GM06990 (cell line): ENCODE data around the gene BCL6B.
"Not testable (repeated sequence)": the region's sequence is repeated elsewhere in the genome, so short reads cannot be mapped to it uniquely, and the experiment has no call there.

Experiments used
- DNase-seq: peaks from one replicate; pipeline ENCODE4 v3.0.0-alpha.2; 2011; ENCODE audit not compliant: insufficient read length; ENCODE audit errors: extremely low read depth
- H3K27me3 ChIP-seq: replicated peaks from 2 replicates; pipeline ENCODE4 v1.6.0; 2011; ENCODE audit warnings: low read length; ENCODE audit not compliant: control insufficient read depth, insufficient read depth
- H3K36me3 ChIP-seq: 2 replicates; pipeline ENCODE4 v1.5.1; 2011; ENCODE audit warnings: low read length; ENCODE audit not compliant: control insufficient read depth, insufficient read depth
- H3K4me3 ChIP-seq: replicated peaks from 2 replicates; pipeline ENCODE4 v1.5.1; 2011; ENCODE audit warnings: low read depth, mild to moderate bottlenecking, control low read depth, low read length
- CTCF ChIP-seq: IDR thresholded peaks from 2 replicates; pipeline ENCODE4 v1.5.1; 2011; ENCODE audit warnings: low read length, control low read depth, mild to moderate bottlenecking, inconsistent platforms; ENCODE audit not compliant: insufficient read depth, poor library complexity, severe bottlenecking

BCL6B gene, protein sequence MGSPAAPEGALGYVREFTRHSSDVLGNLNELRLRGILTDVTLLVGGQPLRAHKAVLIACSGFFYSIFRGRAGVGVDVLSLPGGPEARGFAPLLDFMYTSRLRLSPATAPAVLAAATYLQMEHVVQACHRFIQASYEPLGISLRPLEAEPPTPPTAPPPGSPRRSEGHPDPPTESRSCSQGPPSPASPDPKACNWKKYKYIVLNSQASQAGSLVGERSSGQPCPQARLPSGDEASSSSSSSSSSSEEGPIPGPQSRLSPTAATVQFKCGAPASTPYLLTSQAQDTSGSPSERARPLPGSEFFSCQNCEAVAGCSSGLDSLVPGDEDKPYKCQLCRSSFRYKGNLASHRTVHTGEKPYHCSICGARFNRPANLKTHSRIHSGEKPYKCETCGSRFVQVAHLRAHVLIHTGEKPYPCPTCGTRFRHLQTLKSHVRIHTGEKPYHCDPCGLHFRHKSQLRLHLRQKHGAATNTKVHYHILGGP

DNA sequence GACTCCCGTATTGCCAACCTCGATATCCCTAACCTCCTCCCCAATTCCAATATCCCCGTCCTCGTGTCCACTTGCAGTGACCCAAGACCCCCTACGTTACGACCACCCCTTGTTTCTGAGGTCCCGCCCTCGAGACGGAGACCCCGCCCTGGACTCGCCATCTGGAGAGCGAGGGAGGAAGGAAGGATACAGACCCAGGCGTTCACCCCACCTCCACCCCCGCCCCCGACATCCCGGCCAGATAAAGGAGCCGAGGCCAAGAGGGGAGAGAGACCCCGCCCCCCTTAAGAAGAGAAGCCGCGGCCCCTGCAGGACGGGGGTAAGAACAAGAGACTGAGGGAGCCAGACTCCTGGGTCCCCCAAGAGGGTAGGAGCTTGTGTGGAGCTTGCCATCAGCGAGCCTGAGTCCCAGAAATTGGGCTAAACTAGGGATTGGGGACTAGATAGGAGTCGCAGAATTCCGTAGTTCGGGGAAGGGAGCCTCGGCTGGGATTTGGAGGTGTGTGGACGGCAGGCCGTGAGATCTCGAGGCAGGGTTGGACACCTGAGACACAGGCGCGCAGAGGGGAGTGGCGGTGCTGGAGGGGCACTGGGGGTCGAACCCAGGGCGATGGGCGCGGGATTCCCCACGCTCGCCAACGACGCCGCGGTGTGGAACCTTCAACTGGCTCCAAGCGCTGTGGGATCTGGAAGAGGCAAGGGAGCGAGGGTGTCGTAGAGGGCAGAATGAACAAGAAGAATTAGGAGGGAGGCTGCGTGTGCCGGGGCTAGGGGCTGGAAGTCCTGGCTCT, at the start of gene BCL6B:
Gene BCL6B, plus strand, starts transcription at position 270 of the 791 bp plus-strand sequence. CDS start 622 bp downstream, outside the sequence.
- Histone ChIP-seq H3K36me3 (no peaks in the 10 kb centered on the region), H3K4me3 (peak within 1 kb of the TSS; percentile 57), H3K27me3 (no peaks in the 10 kb centered on the region)
- TF ChIP-seq CTCF: no peak
- DNase-seq: no peak

DNA sequence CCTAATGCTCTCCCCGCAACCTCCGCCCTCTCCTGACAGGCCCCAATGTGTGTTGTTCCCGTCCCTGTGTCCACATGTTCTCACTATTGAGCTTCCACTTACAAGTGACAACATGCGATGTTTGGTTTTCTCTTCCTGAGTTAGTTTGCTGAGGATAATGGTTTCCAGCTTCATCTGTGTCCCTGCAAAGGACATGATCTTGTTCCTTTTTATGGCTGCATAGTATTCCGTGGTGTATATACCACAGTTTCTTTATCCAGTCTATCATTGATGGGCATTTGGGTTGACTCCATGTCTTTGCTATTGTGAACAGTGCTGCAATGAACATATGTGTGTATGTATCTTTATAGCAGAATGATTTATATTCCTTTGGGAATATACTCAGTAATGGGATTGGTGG, 43.4 kb upstream of the BCL6B start:
- not testable (repeated sequence) for H3K36me3 ChIP-seq, DNase-seq, H3K27me3 ChIP-seq, H3K4me3 ChIP-seq

DNA sequence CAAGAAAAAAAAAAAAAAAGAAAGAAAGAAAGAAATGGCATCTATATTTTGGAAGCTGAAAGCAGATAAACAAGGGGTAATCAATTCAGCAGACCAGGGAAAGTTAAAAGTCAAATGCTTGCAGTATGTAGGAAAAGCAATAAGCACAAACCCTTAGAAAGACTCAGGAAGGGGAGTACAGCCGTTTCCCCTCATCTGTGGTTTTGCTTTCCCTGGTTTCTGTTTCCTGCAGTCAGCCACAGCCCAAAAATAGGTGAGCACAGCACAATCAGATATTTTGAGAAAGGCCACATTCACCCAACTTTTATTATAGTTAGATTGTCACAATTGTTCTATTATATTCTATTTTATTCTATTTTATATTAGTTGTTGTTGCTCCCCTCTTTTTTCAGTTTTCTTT, 41.4 kb upstream of the BCL6B start:
- TF ChIP-seq CTCF: no peak
- Histone ChIP-seq H3K4me3 (no peak overlapping the region), H3K27me3 (no peaks in the 10 kb centered on the region), H3K36me3 (no peaks in the 10 kb centered on the region)
- DNase-seq: no peak

DNA sequence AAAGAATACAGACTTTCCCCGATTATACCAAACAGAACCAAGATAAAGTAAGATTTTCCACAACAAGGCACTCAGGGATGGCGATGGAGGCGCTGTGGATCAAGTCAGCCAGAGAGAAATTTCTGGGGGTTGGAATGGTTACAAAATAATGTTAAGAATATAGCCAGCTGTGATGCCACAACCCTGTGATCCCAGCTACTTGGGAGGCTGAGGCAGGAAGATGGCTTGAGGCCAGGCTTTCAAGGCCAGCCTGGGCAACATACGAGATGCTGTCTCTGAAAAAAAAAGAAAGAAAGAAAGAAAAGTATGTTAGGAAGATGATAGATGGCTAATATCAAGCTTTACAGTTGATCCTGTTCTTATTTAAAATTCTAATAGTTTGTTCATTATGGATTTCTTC, 37.6 kb upstream of the BCL6B start:
- DNase-seq: no peak
- Histone ChIP-seq H3K4me3 (no peak overlapping the region), H3K36me3 (no peaks in the 10 kb centered on the region), H3K27me3 (no peaks in the 10 kb centered on the region)
- TF ChIP-seq CTCF: no peak

DNA sequence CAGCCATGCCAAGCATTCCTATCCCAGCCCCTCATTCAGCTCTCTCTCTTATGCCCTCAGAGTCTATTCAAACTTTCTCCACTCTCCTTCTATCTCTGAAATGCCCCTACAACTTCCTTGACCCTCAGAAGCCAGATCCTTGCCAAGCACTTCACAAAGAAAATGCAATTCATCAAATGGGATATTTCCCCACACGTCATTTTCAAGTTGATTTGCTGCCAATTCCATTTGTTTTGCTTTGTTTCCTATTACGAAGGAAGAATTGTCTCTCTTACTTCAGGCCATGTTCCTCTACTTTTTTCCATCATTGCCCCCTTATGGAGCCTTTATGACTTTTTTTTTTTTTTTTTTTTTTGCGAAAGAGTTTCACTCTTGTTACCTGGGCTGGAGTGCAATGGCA, 36.2 kb upstream of the BCL6B start:
- Histone ChIP-seq H3K36me3 (no peaks in the 10 kb centered on the region), H3K4me3 (no peak overlapping the region), H3K27me3 (no peaks in the 10 kb centered on the region)
- DNase-seq: no peak
- TF ChIP-seq CTCF: no peak

DNA sequence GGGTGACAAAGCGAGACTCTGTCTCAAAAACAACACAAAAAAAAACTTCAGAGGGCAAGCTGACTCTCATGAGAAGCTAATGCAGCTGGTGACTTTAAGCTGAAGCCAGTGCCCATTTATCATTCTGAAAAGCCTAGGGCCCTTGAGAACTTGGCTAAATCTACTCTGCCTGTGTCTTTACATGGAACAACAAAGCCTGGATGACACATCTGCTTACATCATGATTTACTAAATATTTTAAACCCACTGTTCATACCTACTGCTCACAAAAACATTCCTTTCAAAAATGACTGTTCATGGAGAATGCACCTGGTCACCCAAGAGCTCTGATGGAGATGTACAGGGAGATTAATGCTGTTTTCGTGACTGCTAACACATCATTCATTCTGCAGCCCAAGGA, 33.1 kb upstream of the BCL6B start:
- TF ChIP-seq CTCF: no peak
- Histone ChIP-seq H3K27me3 (no peaks in the 10 kb centered on the region), H3K4me3 (no peak overlapping the region), H3K36me3 (no peaks in the 10 kb centered on the region)
- no peak for DNase-seq

DNA sequence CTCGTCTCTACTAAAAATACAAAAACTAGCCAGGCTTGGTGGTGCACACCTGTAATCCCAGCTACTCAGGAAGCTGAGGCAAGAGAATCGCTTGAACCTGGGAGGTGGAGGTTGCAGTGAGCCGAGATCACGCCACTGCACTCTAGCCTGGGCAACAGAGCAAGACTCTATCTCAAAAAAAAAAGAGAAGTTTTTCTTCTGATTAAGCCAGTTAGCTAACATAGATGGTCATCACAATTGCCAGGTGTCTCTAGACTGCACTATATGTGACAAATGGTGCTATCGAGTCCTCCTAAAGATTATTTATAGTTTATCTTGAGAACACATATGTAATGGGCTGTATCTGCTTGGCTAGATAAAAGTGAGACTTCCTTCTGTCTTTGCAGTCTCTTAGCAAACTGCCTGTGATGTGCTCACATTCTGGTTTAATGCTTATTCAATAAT, 29.2 kb upstream of the BCL6B start:
- not testable (repeated sequence) for H3K27me3 ChIP-seq, H3K36me3 ChIP-seq, DNase-seq, H3K4me3 ChIP-seq
